Epithelial cell of esophagus (primary cell): ENCODE data around the gene RNASE1.
"Not testable (repeated sequence)": the region's sequence is repeated elsewhere in the genome, so short reads cannot be mapped to it uniquely, and the experiment has no call there.

Source experiments
- DNase-seq: peaks from one replicate; pipeline ENCODE4 v3.0.0; 2010; ENCODE audit warnings: low read depth
- H3K4me3 ChIP-seq: 2 replicates; pipeline ENCODE4 v1.5.1; 2011; ENCODE audit warnings: mild to moderate bottlenecking, low read length, control low read depth
- CTCF ChIP-seq: IDR thresholded peaks from 2 replicates; pipeline ENCODE4 v1.5.1; 2011; ENCODE audit warnings: low read depth, mild to moderate bottlenecking, low read length, control low read depth, inconsistent platforms; ENCODE audit not compliant: insufficient read depth; ENCODE audit errors: missing control alignments

The RNASE1 gene

DNA sequence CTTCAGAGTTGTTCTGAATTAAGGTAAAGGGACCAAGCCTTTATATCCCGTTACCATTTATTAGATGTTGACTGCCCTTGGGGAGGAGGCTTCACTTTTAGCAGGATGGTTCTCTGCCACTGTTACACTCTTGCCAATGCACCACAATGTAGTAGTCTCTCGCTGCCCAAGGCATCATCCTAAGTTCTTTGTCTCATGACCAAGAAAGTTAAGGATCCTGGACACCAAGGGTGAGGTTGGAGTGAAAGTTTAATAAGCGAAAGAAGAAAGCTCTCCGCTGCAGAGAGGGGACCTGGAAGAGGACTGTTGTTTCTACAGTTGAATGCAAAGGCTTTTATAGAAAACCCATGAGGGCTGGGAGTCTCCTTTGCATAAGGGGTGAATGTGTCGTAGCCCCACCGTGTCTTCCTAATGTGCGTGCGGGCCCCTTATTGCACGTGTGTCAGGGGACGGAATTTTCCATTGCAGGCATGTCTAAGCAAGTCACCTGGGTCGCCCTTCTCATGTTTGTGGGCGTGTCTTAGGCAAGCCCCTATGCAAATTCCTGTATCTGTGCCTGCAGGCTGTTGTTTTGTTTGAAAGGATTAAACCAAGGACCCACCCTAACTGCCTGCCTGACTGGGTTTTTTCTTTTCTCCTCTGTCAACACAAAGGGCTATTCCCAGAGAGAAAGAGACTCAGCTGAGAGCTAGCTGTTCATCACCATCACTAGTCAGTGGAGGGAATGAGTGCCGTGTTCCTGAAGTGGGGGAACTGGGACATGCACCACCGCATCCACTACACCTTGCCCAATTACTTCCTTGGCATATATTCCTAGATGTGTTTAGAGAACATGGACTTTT, 17.6 kb upstream of the RNASE1 start:
- H3K4me3 ChIP-seq = no peak overlapping the region
- DNase-seq = no peak
- TF ChIP-seq CTCF = no peak

DNA sequence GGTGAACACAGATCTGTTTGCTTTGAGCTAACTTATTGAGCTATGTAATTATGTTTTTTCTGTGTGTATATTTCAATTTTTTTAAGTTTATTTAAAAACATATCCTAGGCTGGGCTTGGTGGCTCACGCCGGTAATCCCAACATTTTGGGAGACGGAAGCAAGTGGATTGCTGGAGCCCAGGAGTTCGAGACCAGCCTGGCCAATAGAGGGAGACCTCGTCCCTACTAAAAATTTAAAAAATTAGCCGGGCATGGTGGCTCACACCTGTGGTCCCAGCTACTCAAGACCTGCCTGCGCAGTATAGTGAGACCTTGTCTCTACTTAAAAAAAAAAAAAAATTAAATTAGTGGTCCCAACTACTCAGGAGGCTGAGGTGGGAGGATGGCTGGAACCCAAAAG, 16.2 kb upstream of the RNASE1 start:
- no peak overlapping the region for H3K4me3 ChIP-seq
- no peak for DNase-seq

DNA sequence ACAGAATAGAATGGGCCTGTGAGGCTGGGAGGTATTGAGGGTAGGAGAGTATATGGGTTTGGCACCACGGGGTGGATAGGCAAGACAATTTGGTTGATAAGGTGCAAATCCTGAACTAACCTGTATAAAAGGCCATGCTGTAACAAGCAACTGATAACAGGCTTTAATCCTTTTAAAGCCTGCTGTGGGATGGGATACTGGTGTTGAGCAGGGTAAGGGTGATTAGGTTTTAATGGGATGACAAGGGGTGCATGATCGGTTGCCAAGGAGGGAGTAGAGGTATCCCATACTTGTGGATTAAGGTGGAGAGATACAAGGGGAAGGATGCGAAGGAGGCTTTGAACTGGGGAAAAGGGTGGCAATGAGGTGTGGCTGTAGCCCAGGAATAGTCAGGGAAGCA, 13.3 kb upstream of the RNASE1 start:
- H3K4me3 ChIP-seq, DNase-seq: not testable (repeated sequence)

More for the DNA sequence above, 16.2 kb upstream of the RNASE1 start:
- TF ChIP-seq CTCF = no peak

GRCh38 chr14:20811986-20812975, 9.6 kb upstream of the RNASE1 start:
- DNase-seq = no peak
- TF ChIP-seq CTCF = no peak
- no peak overlapping the region for H3K4me3 ChIP-seq

DNA sequence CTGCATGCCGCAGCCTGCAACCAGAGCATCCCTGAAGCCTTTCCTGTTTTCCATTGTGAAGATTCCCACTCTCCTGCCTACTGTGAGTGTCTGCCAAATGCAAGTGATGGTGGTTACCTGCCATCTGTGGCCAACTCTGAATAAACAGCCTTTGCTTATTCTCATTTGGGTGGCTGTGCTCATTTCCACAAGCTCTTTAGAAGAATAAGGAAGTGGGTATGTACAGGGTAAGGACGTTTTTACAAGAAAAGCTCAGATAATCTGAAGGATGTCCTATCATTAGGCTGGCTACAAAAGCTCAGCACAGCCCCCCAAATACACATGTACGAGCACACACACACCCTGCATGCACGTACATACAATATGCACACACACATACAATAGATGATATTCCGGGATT, 7.3 kb upstream of the RNASE1 start:
- DNase-seq = no peak
- TF ChIP-seq CTCF = no peak
- no peak overlapping the region for H3K4me3 ChIP-seq

DNA sequence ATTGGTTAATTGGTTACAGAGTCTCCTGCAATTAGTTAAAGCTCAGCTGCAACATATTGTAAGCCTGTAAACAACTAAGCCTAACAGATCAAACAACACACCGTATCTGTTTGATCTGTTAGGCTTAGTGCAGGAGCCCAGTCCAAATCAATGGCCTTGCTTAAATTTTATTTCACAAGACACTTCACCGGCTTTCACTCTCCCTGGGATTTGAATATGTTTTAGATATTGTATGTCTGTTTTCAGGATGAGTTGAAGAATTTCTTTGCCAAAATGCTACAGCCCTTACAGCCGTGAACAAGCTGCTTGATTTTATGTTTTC, 5.5 kb upstream of the RNASE1 start:
- DNase-seq = no peak
- no peak overlapping the region for H3K4me3 ChIP-seq
- TF ChIP-seq CTCF = no peak
